ENCODE measurements around the gene DIAPH3.

- TF ChIP-seq CTCF (IDR thresholded peaks at IDR 0.05) = no peak
- no peak for TF ChIP-seq EZH2 (IDR thresholded peaks at IDR 0.05; ENCODE audit: borderline replicate concordance, insufficient read depth, low read depth, low read length, poor library complexity, severe bottlenecking)
These were observed 525.3 kb downstream of the DIAPH3 start for GRCh38 chr13:59638404-59638803.
